Hypothalamus (tissue), 51 donors: Measurements from ENCODE around the gene INTS7.
"Not testable (repeated sequence)": the region's sequence is repeated elsewhere in the genome, so short reads cannot be mapped to it uniquely, and the experiment has no call there.

ENCODE experiments used
- DNase-seq, 51 donors: peaks; one replicate each; lab custom pipeline; 2025; lab: John Stamatoyannopoulos, UW

INTS7 gene

GRCh38 chr1:211939876-211940468 lies 95.4 kb downstream of the INTS7 start:
- no peak for DNase-seq

- DNase-seq: no peak
Measured at GRCh38 chr1:211938561-211938997, 96.8 kb downstream of the INTS7 start.

GRCh38 chr1:211937422-211937821 lies 97.9 kb downstream of the INTS7 start:
- DNase-seq: not testable (repeated sequence)

- no peak for DNase-seq
Measured at GRCh38 chr1:211935448-211935970, 99.8 kb downstream of the INTS7 start.

GRCh38 chr1:211933946-211934714 lies 101.2 kb downstream of the INTS7 start:
- DNase-seq: no peak

- DNase-seq: no peak
Measured at GRCh38 chr1:211932933-211933254, 102.5 kb downstream of the INTS7 start.

- DNase-seq: no peak
Measured at GRCh38 chr1:211932231-211932932, 103.0 kb downstream of the INTS7 start.

GRCh38 chr1:211929683-211930082 lies 105.7 kb downstream of the INTS7 start:
- no peak for DNase-seq

- DNase-seq: no peak
Measured at GRCh38 chr1:211928993-211929637, 106.2 kb downstream of the INTS7 start.

GRCh38 chr1:211928290-211928801 lies 107.0 kb downstream of the INTS7 start:
- no peak for DNase-seq

GRCh38 chr1:211925016-211925415 lies 110.3 kb downstream of the INTS7 start:
- no peak for DNase-seq

GRCh38 chr1:211924256-211924655 lies 111.1 kb downstream of the INTS7 start:
- no peak for DNase-seq

GRCh38 chr1:211923095-211923494 lies 112.3 kb downstream of the INTS7 start:
- DNase-seq: no peak

GRCh38 chr1:211921579-211922095 lies 113.7 kb downstream of the INTS7 start:
- no peak for DNase-seq

GRCh38 chr1:211920602-211921226 lies 114.6 kb downstream of the INTS7 start:
- no peak for DNase-seq

- no peak for DNase-seq
Measured at GRCh38 chr1:211920141-211920572, 115.2 kb downstream of the INTS7 start.

GRCh38 chr1:211918843-211919414 lies 116.4 kb downstream of the INTS7 start:
- no peak for DNase-seq

GRCh38 chr1:211916458-211916857 lies 118.9 kb downstream of the INTS7 start:
- not testable (repeated sequence) for DNase-seq

- no peak for DNase-seq
Measured at GRCh38 chr1:211915924-211916323, 119.4 kb downstream of the INTS7 start.
